Stimulated activated CD4-positive, alpha-beta T cell treated with anti-CD3 and anti-CD28 coated beads, TNF-alpha, amount 100 ng/mL, for 4 hours (primary cell): ENCODE results near the gene FKBP3.
"Not testable (repeated sequence)": the region's sequence is repeated elsewhere in the genome, so short reads cannot be mapped to it uniquely, and the experiment has no call there.

Experiments
- DNase-seq, 3 experiments: peaks; one replicate each; pipeline ENCODE4 v3.0.0-alpha.2; 2020; ENCODE audit warnings: low read depth in 3 of 3

The FKBP3 gene

DNA sequence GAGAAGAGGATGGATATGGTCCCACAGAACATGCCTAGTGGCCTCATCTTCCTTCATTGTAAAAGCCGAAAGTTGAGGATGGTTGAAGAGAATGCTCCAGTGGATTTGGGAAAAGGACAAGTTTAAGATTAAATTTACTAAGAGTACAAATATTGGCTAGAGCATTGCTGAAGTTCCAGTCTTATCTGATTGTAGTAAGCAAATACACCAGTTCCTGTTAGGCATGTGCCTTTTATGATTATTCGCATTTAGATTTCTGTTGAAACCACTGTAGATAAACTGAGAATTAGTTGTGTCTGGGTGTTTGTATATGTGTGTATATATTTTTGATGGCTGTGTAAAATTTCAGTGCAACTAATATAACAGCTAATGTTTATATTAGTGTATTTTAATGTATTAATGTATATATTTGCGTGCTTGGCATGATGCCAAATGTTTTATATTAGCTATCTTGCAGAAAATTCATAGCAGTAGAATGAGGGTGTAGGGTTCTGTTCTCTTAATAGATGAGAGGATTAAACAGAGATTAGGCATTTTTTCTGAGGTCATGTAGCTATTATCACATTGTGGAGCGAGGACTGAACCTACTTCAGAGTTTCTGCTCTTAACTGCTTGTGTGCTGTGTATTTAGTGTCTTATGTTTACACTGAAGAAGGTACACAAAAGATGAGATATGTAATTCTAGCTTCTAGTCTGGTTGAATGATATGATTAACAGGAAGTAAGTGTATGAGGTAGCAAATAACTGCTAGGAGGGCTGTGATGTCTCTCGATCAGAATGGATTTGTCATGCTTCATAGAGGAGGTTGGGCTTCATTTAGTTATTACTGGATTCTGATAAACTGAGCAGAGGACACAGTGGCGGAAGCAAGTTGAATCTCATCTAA lies 21.1 kb downstream of the FKBP3 start:
- no peak for DNase-seq

DNA sequence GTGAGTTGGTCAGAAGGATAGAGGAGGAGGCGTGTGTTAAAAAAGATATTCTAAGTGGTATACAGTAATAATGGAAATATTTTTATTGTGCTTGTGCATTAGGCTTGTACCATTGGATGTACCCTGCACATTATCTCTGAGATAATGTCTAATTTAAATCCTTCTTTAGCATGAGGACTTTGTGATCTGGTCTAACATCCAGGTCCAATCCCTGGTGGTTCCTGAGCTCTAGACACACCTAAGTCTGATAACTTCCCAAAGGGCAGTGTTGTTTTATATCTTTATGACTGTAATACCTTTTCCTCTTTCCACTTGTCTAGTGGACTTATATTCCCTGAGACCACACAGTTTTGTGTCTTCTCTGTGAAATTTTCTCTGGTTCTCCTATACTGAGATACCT lies 29.7 kb downstream of the FKBP3 start:
- DNase-seq: no peak

- DNase-seq: no peak
Measured at GRCh38 chr14:45103806-45104205, 30.5 kb downstream of the FKBP3 start.

DNA sequence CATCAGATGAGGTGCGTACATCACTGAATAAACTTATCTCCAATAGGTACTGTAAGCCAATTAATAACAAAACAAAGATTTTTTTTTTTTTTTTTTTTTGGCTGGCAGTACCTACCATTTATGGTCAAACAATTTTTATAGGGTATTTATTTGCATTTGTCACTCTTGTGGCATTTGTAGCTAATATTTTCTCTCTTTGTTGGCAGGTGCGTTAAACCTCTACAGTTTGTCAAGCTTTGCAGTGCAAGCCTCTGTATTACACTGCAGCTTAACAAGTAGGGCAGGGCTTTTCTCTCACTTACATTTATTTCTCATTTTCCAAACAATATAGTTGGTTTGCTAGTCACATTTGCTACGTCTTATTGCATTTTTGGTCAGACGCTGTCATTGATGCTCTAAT lies 38.1 kb downstream of the FKBP3 start:
- no peak for DNase-seq

- DNase-seq: no peak
Measured at GRCh38 chr14:45095143-45095542, 39.1 kb downstream of the FKBP3 start.

DNA sequence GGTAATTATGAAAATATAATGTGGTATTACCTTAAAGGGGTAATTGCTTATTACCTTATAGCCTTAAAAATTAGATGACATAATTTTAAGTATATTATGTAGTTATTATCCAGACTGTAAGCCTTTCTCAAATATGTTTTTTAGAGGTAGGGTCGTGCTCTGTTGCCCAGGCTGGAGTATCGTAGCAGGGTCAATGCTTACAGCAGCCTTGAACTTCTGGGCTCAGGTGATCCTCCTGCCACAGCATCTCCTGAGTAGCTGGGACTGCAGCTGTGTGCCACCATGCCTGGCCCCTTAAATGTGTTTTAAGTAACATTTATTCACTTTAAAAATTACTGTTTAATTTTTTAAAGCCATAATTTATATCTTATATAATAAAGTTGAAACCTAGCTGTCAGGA lies 40.0 kb downstream of the FKBP3 start:
- DNase-seq: no peak

- no peak for DNase-seq
Measured at GRCh38 chr14:45091710-45092109, 42.6 kb downstream of the FKBP3 start.

- DNase-seq: no peak
Measured at GRCh38 chr14:45089813-45090212, 44.5 kb downstream of the FKBP3 start.

DNA sequence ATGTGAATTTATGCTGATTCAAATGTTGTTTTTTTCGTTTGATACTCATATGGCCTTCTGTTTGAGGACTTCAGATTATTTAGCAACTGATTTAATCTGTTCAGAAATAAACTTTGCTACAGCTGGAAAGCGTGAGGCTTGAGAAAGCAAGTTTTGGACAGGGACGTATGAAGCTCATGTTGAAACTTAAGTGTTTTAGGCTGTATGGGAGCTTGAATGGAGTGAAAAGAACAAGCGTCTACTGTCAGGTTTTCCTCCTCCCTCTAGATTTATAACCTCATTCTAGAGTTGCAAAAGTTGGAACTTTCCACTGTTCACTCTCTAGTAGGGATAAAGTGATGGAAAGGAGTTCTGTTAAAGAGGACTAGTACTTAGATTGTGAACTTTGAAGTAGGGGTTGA lies 49.3 kb downstream of the FKBP3 start:
- DNase-seq: no peak

- peak; percentile 89 to 92 (median 91) for DNase-seq
Measured at GRCh38 chr14:45083976-45084722, 50.1 kb downstream of the FKBP3 start, which contains the start of gene PRPF39. TSS of gene PRPF39 (plus strand) at chr14:45084116. CDS start at chr14:45095240, 11,124 bp downstream.

DNA sequence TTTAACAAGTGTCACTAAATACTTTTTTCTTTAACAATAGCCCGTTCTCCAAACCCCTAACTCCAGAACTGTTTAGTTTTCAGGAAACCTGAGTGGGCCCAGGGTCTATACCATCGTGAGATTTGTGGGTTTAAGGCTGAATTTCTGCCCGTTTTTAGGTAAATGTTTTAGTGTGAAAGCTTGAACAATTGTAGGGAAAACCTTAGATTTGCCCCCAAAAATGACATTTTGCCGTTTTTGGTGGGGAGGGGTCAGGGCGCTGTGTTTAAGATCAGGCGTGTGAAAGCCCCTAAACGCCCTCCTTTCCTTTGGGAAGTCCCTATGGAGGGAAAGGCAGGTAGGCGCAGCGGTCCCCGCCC lies 50.7 kb downstream of the FKBP3 start:
- DNase-seq: no peak

GRCh38 chr14:45082420-45082819 lies 51.9 kb downstream of the FKBP3 start:
- DNase-seq: no peak

GRCh38 chr14:45081096-45081495 lies 53.2 kb downstream of the FKBP3 start:
- DNase-seq: not testable (repeated sequence)

GRCh38 chr14:45080416-45080968 lies 53.8 kb downstream of the FKBP3 start:
- not testable (repeated sequence) for DNase-seq

DNA sequence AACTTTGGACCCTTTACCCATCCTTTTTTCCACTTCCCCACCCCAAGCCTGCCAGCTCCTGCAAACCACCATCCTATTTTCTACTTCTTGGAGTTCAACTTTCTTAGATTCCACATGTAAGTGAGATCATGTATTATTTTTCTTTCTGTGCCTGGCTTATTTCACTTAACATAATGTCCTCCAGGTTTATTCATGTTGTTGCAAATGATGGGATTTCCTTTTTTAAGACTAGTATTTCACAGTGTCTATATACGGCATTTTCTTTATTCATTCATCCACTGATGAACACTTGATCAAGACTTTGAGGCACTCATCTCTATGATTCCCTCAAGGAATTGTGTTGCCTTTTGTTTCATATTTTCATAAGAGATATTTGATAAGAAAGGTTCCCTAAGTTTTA lies 56.0 kb downstream of the FKBP3 start:
- no peak for DNase-seq

GRCh38 chr14:45073231-45073879 lies 60.9 kb downstream of the FKBP3 start:
- DNase-seq: no peak

DNA sequence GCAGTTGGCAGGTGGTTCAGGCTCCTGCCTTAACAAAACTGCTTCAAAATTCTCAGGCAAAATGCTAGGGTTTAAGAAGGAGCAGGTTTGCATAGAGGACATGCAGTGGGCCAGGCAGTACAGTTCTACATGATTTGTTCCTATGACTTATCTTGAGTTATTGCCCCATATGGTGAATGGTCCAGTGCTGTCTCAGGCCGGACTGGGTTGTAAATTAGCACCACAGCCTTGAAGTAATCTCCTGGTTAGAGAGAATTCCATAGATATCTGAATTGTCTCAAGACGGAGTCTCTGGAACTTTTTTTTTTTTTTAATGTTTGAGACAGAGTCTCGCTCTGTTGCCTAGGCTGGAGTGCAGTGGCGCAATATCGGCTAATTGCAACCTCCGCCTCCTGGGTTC lies 62.2 kb downstream of the FKBP3 start:
- no peak for DNase-seq

- no peak for DNase-seq
Measured at GRCh38 chr14:45070215-45070614, 64.1 kb downstream of the FKBP3 start.

DNA sequence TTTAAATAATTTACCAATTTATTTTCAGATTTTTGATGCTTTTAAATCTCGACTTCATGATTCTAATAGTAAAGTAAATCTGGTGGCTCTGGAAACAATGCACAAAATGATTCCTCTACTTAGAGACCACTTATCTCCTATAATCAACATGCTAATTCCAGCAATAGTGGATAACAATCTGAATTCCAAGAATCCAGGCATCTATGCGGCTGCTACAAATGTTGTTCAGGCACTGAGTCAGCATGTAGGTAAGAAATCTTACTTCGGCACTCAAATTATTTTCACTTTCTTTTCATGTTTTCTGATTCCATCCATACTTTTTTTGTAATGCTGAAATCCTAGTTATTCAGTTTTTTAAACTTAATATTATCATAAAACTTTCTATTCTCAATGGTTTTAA lies 65.9 kb downstream of the FKBP3 start:
- DNase-seq: no peak

DNA sequence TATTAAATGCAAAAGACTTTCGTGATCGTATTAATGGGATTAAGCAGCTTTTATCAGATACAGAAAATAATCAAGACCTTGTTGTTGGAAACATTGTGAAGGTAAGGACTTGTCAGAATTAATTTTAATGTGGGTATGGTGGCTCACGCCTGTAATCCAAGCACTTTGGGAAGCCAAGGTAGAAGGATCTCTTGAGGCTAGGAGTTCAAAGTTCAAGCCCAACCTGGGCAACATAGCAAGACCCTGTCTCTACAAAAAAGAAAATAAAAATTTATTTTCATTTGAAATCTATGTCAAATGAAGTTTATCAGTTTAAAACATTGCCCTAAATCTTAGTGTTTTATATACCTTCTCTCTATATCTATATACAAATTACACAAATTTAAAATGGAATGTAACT lies 67.6 kb downstream of the FKBP3 start:
- DNase-seq: no peak

DNA sequence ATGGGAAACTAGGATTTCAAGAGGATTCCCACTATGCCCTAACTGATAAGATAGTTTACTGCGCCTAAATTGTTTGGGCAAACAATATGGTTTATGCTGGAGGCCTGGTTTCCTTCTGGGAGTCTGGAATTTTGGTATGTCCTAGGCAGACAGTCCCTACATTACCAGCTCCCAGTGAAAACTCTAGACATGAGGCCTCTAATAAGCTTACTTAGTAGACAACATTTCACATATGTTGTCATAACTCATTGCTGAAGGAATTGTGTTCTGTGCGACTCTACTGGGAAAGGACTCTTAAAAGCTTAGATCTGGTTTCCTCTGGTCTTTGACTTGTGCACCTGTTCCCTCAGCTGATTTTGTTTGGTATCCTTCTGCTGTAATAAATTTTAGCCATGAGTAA lies 68.3 kb downstream of the FKBP3 start:
- no peak for DNase-seq
